ENCODE data around the gene TMEM163. TPM values are rescaled to one million over a fixed set of nuclear protein-coding genes. Genes with fewer than 3 reads are reported as not detected.

The TMEM163 gene
- total RNA-seq, 1 experiment from 2014 or later = 0.12 TPM

DNA sequence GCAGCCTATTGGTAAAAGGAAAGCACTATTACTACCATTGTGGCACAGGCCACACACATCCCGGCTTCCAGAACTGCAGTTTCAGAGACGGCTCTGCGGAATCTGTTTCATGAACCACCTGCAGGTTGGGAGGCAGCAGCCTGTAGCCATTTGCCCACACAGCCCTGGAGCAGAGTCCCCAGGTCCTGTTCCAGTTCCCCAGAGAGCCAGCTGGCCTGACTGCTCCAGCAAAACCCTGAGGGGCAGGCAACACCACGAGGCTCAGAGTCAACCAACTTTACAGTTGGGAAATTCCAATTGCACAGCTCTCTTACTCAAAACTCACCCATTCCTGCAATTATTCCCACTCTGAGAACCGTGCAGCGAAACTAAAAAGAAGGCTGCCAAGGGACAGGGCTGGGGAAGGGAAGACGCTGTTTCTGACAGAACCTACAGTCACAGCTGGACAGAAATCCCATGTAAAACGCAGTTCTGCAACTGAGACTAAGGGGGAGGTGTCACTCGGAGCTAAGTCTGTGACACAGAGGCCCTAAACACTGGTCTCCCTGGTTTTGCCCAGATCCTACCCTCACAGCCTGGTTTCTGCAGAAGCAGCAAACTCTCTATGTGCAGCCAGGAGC is 219.4 kb downstream of the TMEM163 start:
- RAD21 ChIA-PET (ENCODE audit: low non-redundant PET in 1 of 2, low total read pairs in 2 of 2, uncharacterized antibody in 2 of 2, unreplicated experiment in 2 of 2) = no interaction called here
- ATAC-seq (no peak), DNase-seq (ENCODE audit: low read depth, low spot score) (no peak)
- Histone ChIP-seq H3K4me1 (ENCODE audit: control insufficient read depth in 1 of 2, insufficient read depth in 2 of 2, low read length in 2 of 2) (no peaks in the 10 kb centered on the region), H3K36me3 (ENCODE audit: control insufficient read depth in 1 of 2, insufficient read depth in 2 of 2, low read length in 2 of 2) (no peaks in the 10 kb centered on the region), H3K4me2 (ENCODE audit: low read length) (no peak overlapping the region), H3K27me3 (ENCODE audit: insufficient read depth, low read length) (no peaks in the 10 kb centered on the region), H3K27ac (ENCODE audit: low read depth, low read length) (no peak overlapping the region), H3K79me2 (ENCODE audit: insufficient read depth, low read length) (no peaks in the 10 kb centered on the region), H3K9ac (ENCODE audit: low read length) (no peak overlapping the region), H3K9me3 (ENCODE audit: control insufficient read depth in 1 of 2, insufficient read depth in 1 of 2, low read depth in 1 of 2, low read length in 2 of 2) (no peaks in the 10 kb centered on the region), H3K9me2 (ENCODE audit: insufficient read depth) (no peaks in the 10 kb centered on the region), H3K4me3 (replicated peaks in 1 of 2; ENCODE audit: low read depth in 1 of 2, low read length in 2 of 2) (no peak overlapping the region), H4K20me1 (ENCODE audit: insufficient read depth) (no peaks in the 10 kb centered on the region), H2AFZ (ENCODE audit: low read depth, low read length, poor library complexity, severe bottlenecking) (no peak overlapping the region)
- POLR2A ChIA-PET = no interaction called here
- intact Hi-C loops (cut with micrococcal nuclease) = no loop called here
- TF ChIP-seq EZH2phosphoT487 (IDR thresholded peaks at IDR 0.05; ENCODE audit: borderline replicate concordance) = no peak
- no peak for TF ChIP-seq EGR1 (IDR thresholded peaks at IDR 0.05; ENCODE audit: low read depth)
- TF ChIP-seq, protein P1, sequence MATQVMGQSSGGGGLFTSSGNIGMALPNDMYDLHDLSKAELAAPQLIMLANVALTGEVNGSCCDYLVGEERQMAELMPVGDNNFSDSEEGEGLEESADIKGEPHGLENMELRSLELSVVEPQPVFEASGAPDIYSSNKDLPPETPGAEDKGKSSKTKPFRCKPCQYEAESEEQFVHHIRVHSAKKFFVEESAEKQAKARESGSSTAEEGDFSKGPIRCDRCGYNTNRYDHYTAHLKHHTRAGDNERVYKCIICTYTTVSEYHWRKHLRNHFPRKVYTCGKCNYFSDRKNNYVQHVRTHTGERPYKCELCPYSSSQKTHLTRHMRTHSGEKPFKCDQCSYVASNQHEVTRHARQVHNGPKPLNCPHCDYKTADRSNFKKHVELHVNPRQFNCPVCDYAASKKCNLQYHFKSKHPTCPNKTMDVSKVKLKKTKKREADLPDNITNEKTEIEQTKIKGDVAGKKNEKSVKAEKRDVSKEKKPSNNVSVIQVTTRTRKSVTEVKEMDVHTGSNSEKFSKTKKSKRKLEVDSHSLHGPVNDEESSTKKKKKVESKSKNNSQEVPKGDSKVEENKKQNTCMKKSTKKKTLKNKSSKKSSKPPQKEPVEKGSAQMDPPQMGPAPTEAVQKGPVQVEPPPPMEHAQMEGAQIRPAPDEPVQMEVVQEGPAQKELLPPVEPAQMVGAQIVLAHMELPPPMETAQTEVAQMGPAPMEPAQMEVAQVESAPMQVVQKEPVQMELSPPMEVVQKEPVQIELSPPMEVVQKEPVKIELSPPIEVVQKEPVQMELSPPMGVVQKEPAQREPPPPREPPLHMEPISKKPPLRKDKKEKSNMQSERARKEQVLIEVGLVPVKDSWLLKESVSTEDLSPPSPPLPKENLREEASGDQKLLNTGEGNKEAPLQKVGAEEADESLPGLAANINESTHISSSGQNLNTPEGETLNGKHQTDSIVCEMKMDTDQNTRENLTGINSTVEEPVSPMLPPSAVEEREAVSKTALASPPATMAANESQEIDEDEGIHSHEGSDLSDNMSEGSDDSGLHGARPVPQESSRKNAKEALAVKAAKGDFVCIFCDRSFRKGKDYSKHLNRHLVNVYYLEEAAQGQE (IDR thresholded peaks at IDR 0.05; ENCODE audit: low read depth) = no peak
- TF ChIP-seq, protein P2, sequence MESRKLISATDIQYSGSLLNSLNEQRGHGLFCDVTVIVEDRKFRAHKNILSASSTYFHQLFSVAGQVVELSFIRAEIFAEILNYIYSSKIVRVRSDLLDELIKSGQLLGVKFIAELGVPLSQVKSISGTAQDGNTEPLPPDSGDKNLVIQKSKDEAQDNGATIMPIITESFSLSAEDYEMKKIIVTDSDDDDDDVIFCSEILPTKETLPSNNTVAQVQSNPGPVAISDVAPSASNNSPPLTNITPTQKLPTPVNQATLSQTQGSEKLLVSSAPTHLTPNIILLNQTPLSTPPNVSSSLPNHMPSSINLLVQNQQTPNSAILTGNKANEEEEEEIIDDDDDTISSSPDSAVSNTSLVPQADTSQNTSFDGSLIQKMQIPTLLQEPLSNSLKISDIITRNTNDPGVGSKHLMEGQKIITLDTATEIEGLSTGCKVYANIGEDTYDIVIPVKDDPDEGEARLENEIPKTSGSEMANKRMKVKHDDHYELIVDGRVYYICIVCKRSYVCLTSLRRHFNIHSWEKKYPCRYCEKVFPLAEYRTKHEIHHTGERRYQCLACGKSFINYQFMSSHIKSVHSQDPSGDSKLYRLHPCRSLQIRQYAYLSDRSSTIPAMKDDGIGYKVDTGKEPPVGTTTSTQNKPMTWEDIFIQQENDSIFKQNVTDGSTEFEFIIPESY (IDR thresholded peaks at IDR 0.05; ENCODE audit: extremely low read depth, insufficient replicate concordance, low read length) = no peak
- TF ChIP-seq CEBPB (IDR thresholded peaks at IDR 0.05; ENCODE audit: low read depth) = no peak
- no peak for TF ChIP-seq FOSL1 (IDR thresholded peaks at IDR 0.05; ENCODE audit: low read depth)
- TF ChIP-seq JUND (IDR thresholded peaks at IDR 0.05) = no peak
- TF ChIP-seq, protein P3, sequence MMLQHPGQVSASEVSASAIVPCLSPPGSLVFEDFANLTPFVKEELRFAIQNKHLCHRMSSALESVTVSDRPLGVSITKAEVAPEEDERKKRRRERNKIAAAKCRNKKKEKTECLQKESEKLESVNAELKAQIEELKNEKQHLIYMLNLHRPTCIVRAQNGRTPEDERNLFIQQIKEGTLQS (IDR thresholded peaks at IDR 0.05) = no peak
- TF ChIP-seq SIN3A (IDR thresholded peaks at IDR 0.05; ENCODE audit: low read depth) = no peak
- TF ChIP-seq SP1 (IDR thresholded peaks at IDR 0.05; ENCODE audit: low read depth) = no peak
- no peak for TF ChIP-seq RAD21 (IDR thresholded peaks at IDR 0.05; ENCODE audit: low read depth)
- no peak for TF ChIP-seq POLR2A (IDR thresholded peaks at IDR 0.05; ENCODE audit: borderline replicate concordance, extremely low read depth, insufficient read depth, insufficient read length)
- CTCF ChIA-PET = no interaction called here
- no TSS peak for BruUV-seq (replicated peaks)

Measured in HCT116 (cell line).